Skeletal muscle tissue (tissue), 4 donors: ENCODE measurements around the gene SEL1L. TPM values are rescaled to one million over a fixed set of nuclear protein-coding genes. Genes with fewer than 3 reads are reported as not detected.

Source experiments
- H3K27ac ChIP-seq: one replicate; pipeline ENCODE4 v1.7.0; 2013; ENCODE audit warnings: mild to moderate bottlenecking, low read depth, low read length, inconsistent platforms
- H3K27me3 ChIP-seq, 3 donors: one replicate each; pipeline ENCODE4 v1.7.0; 2013; ENCODE audit warnings: low read length in 3 of 3; ENCODE audit not compliant: control insufficient read depth in 3 of 3, insufficient read depth in 3 of 3
- H3K36me3 ChIP-seq, 3 donors: one replicate each; pipeline ENCODE4 v1.7.0; 2013; ENCODE audit warnings: low read length in 3 of 3; ENCODE audit not compliant: control insufficient read depth in 3 of 3, insufficient read depth in 3 of 3
- H3K4me1 ChIP-seq, 3 donors: one replicate each; pipeline ENCODE4 v1.7.0; 2013; ENCODE audit warnings: low read length in 3 of 3, mild to moderate bottlenecking in 3 of 3; ENCODE audit not compliant: control insufficient read depth in 3 of 3, insufficient read depth in 3 of 3
- H3K4me3 ChIP-seq, 3 donors: one replicate each; pipeline ENCODE4 v1.7.0; 2013; ENCODE audit warnings: low read length in 3 of 3
- H3K9ac ChIP-seq, 3 donors: one replicate each; pipeline ENCODE4 v1.7.0; 2013; ENCODE audit warnings: low read length in 3 of 3, mild to moderate bottlenecking in 3 of 3, moderate library complexity in 2 of 3, low read depth in 1 of 3
- H3K9me3 ChIP-seq, 3 donors: one replicate each; pipeline ENCODE4 v1.7.0; 2013; ENCODE audit warnings: low read length in 3 of 3; ENCODE audit not compliant: control insufficient read depth in 3 of 3
- total RNA-seq: library from RNA; depleted of rRNA; stranded (reverse); fragments of >200 nt; gene quantifications from one replicate; pipeline ENCODE4 v1.2.3, GENCODE V29; 2014
- donor health status: Osteomylitis.

The SEL1L gene
- total RNA-seq, 1 donor from 2014 or later = 34.4 TPM

DNA sequence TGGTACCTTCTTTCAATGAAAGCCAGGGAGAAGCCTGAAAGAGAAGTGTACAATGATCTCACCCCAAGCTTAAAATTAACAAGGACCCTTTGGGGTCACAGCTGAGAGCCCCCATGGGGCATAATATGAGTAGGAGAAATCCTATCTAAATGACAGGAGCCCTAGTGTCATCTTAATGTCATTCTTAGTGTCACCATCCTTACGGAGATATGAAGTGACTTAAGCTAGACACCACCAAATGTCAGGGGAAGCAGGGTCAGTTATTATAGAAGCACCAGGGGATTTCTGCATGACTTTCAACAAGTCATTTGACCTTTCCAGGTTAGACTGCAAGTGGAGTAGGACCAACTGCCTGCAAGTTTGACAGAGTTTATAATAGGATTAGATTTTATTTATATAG, 104.6 kb downstream of the SEL1L start:
- Histone ChIP-seq H3K4me1 (peaks cover 24 to 39% (median 36%) of the 10 kb centered on the region in 3 donors), H3K9ac (no peak overlapping the region), H3K4me3 (no peak overlapping the region), H3K27me3 (no peaks in the 10 kb centered on the region), H3K9me3 (no peaks in the 10 kb centered on the region), H3K36me3 (peaks cover 0 to 12% (median 7%) of the 10 kb centered on the region in 3 donors), H3K27ac (no peak overlapping the region)

GRCh38 chr14:81427348-81428058, 106.2 kb downstream of the SEL1L start:
- peak overlapping the region; percentile 45 for H3K27ac ChIP-seq
- H3K9ac ChIP-seq = peak overlapping the region in 2 of 3 donors; percentile 40 to 45
- H3K9me3 ChIP-seq = no peaks in the 10 kb centered on the region
- H3K4me3 ChIP-seq = peak overlapping the region in 2 of 3 donors; percentile 6 to 45
- peaks cover 0 to 12% (median 7%) of the 10 kb centered on the region in 3 donors for H3K36me3 ChIP-seq
- H3K4me1 ChIP-seq = peaks cover 22 to 38% (median 34%) of the 10 kb centered on the region in 3 donors
- no peaks in the 10 kb centered on the region for H3K27me3 ChIP-seq

- H3K36me3 ChIP-seq = peaks cover 0 to 20% (median 7%) of the 10 kb centered on the region in 3 donors
- peak overlapping the region; percentile 56 for H3K27ac ChIP-seq
- H3K4me3 ChIP-seq = no peak overlapping the region
- peak overlapping the region in 2 of 3 donors; percentile 32 to 60 for H3K9ac ChIP-seq
- no peaks in the 10 kb centered on the region for H3K27me3 ChIP-seq
- H3K9me3 ChIP-seq = no peaks in the 10 kb centered on the region
- peaks cover 15 to 26% (median 20%) of the 10 kb centered on the region in 3 donors for H3K4me1 ChIP-seq
Measured at GRCh38 chr14:81423504-81423903, 110.1 kb downstream of the SEL1L start.

Other genes starting within 250 kb of the SEL1L start
- gene STON2, start 133.5 kb downstream of the SEL1L start, total RNA-seq = 30.8 TPM